GM12878 (cell line): ENCODE results near the gene LRRC73. TPM values are rescaled to one million over a fixed set of nuclear protein-coding genes. Genes with fewer than 3 reads are reported as not detected.

Experiments used
- ATAC-seq: fragments of 200-7000 bp; cut with Tn5 transposase; 3 replicates; pipeline ENCODE4 v1.9.1; 2020; ENCODE audit warnings: mild to moderate bottlenecking, moderate library complexity
- BruUV-seq: library from RNA; stranded (reverse); fragments of 400-500 nt; replicated peaks from 2 replicates; lab custom pipeline; 2021; lab: Mats Ljungman, UMichigan
- CTCF ChIA-PET: fragments of 300-600 bp; sonication (Branson Sonifier 250); formaldehyde crosslinking; extraction: SDS; loops from one replicate; lab custom pipeline; 2021; ENCODE audit warnings: inconsistent platforms; lab: Yijun Ruan, JAX
- POLR2A ChIA-PET: fragments of 350-600 bp; formaldehyde crosslinking; extraction: SDS; loops from one replicate; lab custom pipeline; 2021; ENCODE audit warnings: inconsistent platforms; lab: Charles Lee
- RAD21 ChIA-PET: fragments of 300-600 bp; sonication (Branson Sonifier 250); formaldehyde crosslinking; loops from one replicate; lab custom pipeline; 2023; ENCODE audit warnings: antibody characterized with exemption; ENCODE audit not compliant: unreplicated experiment; lab: Charles Lee
- SMC1A ChIA-PET: fragments of 300-600 bp; sonication (Branson Sonifier 250); formaldehyde crosslinking; loops from one replicate; lab custom pipeline; 2023; ENCODE audit not compliant: unreplicated experiment, uncharacterized antibody; lab: Charles Lee
- DNase-seq: peaks from one replicate; pipeline ENCODE4 v3.0.0-alpha.2; 2011; ENCODE audit warnings: low read depth, low spot score
- FAIRE-seq: peaks from 3 replicates; lab custom pipeline; 2011; peaks lifted over from hg19 to GRCh38; lab: Jason Lieb, UNC
- H2AFZ ChIP-seq: 2 replicates; pipeline ENCODE4 v1.6.0; 2011; ENCODE audit warnings: low read depth, low read length, control low read depth; ENCODE audit not compliant: control insufficient read depth
- H3K27ac ChIP-seq: 2 replicates; pipeline ENCODE4 v1.5.1; 2011; ENCODE audit warnings: control low read depth; ENCODE audit not compliant: control insufficient read depth, insufficient read depth
- H3K27me3 ChIP-seq, 2 experiments: replicated peaks in 1 of 2; 2 replicates each; pipeline versions ENCODE4 v1.6.0 to v1.6.1; 2011; ENCODE audit warnings: low read length in 1 of 2; ENCODE audit not compliant: control insufficient read depth in 2 of 2, insufficient read depth in 2 of 2
- H3K36me3 ChIP-seq, 2 experiments: 2 replicates each; pipeline ENCODE4 v1.5.1; 2011; ENCODE audit warnings: low read length in 1 of 2; ENCODE audit not compliant: control insufficient read depth in 2 of 2, insufficient read depth in 2 of 2
- H3K4me1 ChIP-seq: 2 replicates; pipeline ENCODE4 v1.6.1; 2011; ENCODE audit warnings: mild to moderate bottlenecking, low read length, moderate library complexity, mixed read lengths; ENCODE audit not compliant: control insufficient read depth, insufficient read depth
- H3K4me2 ChIP-seq: 2 replicates; pipeline ENCODE4 v1.6.0; 2011; ENCODE audit warnings: control low read depth; ENCODE audit not compliant: control insufficient read depth, insufficient read depth
- H3K4me3 ChIP-seq: fragments of 200-600 bp; sonication (generic); 2 replicates; pipeline ENCODE4 v1.5.1; 2016
- H3K79me2 ChIP-seq: 2 replicates; pipeline ENCODE4 v1.6.0; 2011; ENCODE audit warnings: low read length; ENCODE audit not compliant: control insufficient read depth, insufficient read depth
- H3K9ac ChIP-seq: 2 replicates; pipeline ENCODE4 v1.8.0; 2011; ENCODE audit warnings: low read length, control low read depth, mixed read lengths; ENCODE audit not compliant: control insufficient read depth, insufficient read depth
- H3K9me3 ChIP-seq: replicated peaks from 3 replicates; pipeline ENCODE4 v1.5.1; 2011; ENCODE audit warnings: mild to moderate bottlenecking, low read length; ENCODE audit not compliant: control insufficient read depth, insufficient read depth
- H4K20me1 ChIP-seq: 2 replicates; pipeline ENCODE4 v1.6.0; 2011; ENCODE audit not compliant: control insufficient read depth, insufficient read depth
- NR2C2 ChIP-seq: IDR thresholded peaks from 2 replicates; pipeline ENCODE4 v1.6.1; 2011; ENCODE audit warnings: borderline replicate concordance, low read depth; ENCODE audit not compliant: control insufficient read depth, insufficient read length
- WGBS: methylation state at CpG from one replicate; pipeline ENCODE4 v1.1.6; 2016; ENCODE audit warnings: low lambda C conversion rate; ENCODE audit not compliant: insufficient replicate concordance, insufficient coverage; ENCODE audit errors: missing lambda C conversion rate; 5-methylcytosine and 5-hydroxymethylcytosine counted together
- in situ Hi-C: fragments of 300-500 bp; cut with MboI; formaldehyde crosslinking; loops from 9 replicates; pipeline ENCODE4 v1.14.3; 2018; ENCODE audit warnings: mixed read lengths
- intact Hi-C: fragments of 100-400 bp; cut with micrococcal nuclease; formaldehyde crosslinking; loops from one replicate; pipeline ENCODE4 v1.14.2; 2022; ENCODE audit not compliant: unreplicated experiment
- polyA plus RNA-seq, 11 experiments: library from polyadenylated mRNA; depleted of rRNA in 4 of 11; unstranded in 6 of 11; stranded (reverse) in 5 of 11; fragments of >200 nt; fragmentation: Nextera tagmentation in 4 of 11; fragmentation: Illumina TruSeq in 1 of 11; extraction: Ambion mirVana in 4 of 11; extraction: Trizol in 1 of 11; gene quantifications; 1 replicate in 1 of 11; 2 replicates in 10 of 11; pipeline versions ENCODE4 v1.2.1 to v1.2.3, GENCODE V29; 2011 to 2016; ENCODE audit warnings: inconsistent platforms in 2 of 11, missing spikeins in 2 of 11, low read depth in 1 of 11
- total RNA-seq, 4 experiments: library from RNA; depleted of rRNA in 3 of 4; stranded (reverse); fragments of >200 nt in 3 of 4; fragmentation: Illumina TruSeq in 1 of 4; extraction: Trizol in 1 of 4; gene quantifications; 2 replicates each; pipeline versions ENCODE4 v1.2.1 to v1.2.3, GENCODE V29; 2013 to 2021
- TF ChIP-seq, protein P1 (sequence below), 3 experiments: IDR thresholded peaks in 2 of 3; conservative IDR thresholded peaks in 1 of 3; 2 replicates each; pipeline ENCODE4 v1.5.1; 2011; ENCODE audit warnings: low read depth in 3 of 3, low read length in 3 of 3, mild to moderate bottlenecking in 3 of 3, control low read depth in 2 of 3, moderate library complexity in 2 of 3, inconsistent platforms in 1 of 3, mixed read lengths in 1 of 3; ENCODE audit not compliant: control insufficient read depth in 2 of 3, insufficient read depth in 1 of 3; ENCODE audit errors: extremely low read depth in 1 of 3

The LRRC73 gene
- total and polyA plus RNA-seq, 10 of the 15 experiments (the other 5 are each of a cell fraction or from before 2014, with no cell fraction given) = 0.13 TPM; not detected in 9

DNA sequence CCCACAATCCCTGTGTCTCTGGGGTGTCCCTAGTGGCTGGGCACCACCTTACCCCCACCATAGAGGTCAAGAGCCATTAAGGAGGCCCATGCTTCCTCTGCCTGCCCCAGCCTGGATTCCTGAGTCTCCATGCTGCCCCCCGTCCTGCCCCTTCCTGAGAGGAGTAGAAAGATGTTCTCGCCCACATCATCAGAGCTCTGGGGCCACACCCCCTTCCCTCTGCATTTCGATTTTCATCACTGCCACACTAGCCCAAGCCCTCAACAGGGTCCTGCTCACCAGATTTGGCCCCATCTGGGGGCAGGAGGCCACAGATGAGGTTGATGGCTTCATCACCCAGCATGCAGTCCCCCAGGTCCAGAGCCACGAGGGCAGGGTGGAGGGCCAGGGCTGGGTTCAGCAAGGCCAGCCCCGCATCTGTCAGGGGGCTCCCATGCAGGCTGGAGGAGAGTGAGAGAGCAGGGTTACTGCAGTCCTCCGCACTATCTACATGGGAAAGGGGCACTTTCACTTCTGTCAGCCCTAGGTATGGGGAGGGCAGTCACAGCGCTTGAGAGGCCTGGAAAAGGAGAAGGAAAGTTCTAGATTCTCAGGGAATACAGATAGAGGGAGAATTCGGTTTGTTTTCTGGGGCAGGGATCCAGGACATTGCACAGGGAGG, 1.5 kb downstream of the LRRC73 start:
- FAIRE-seq (no peak), ATAC-seq (no peak), DNase-seq (no peak)
- ChIA-PET CTCF (interaction anchor here (0.5 to 6.8 kb wide), 15 partner anchors 8 to 245 kb away, joined by 3 to 70 read pairs (median 12); partner anchors contain the start of genes CRIP3, DLK2, POLR1C and YIPF3), SMC1A (interaction anchor here (0.8 to 1.8 kb wide), 5 partner anchors 118 to 247 kb away, joined by 3 to 6 read pairs (median 4); no protein-coding TSS in a partner anchor), POLR2A (interaction anchor here (0.6 to 2.0 kb wide), 2 partner anchors 8 to 247 kb away, joined by 3 to 9 read pairs; partner anchors contain the start of genes POLR1C and YIPF3), RAD21 (interaction anchor here (1.4 to 3.3 kb wide), 2 partner anchors 245 to 278 kb away, joined by 4 to 44 read pairs; no protein-coding TSS in a partner anchor)
- H3K27ac ChIP-seq = no peak overlapping the region
- BruUV-seq = no TSS peak
- no peak overlapping the region for H3K4me2 ChIP-seq
- peaks cover 4% of the 10 kb centered on the region; the same call in 1 of the 2 replicates for H3K4me1 ChIP-seq
- intact Hi-C loops (loop anchor here (5.0 kb wide), 1 partner anchor 126 kb away; no protein-coding TSS in a partner anchor), in situ Hi-C loops (loop anchor here (5.0 kb wide), 1 partner anchor 251 kb away; no protein-coding TSS in a partner anchor)
- H3K9me3 ChIP-seq = no peaks in the 10 kb centered on the region
- peaks cover 0 to 2% of the 10 kb centered on the region in 2 experiments; a peak in 1 of 4 replicates for H3K27me3 ChIP-seq
- H2AFZ ChIP-seq = no peak overlapping the region
- H4K20me1 ChIP-seq = no peaks in the 10 kb centered on the region
- H3K36me3 ChIP-seq = peaks cover 13 to 20% of the 10 kb centered on the region in 2 experiments; a peak in 3 of 4 replicates
- no peak overlapping the region for H3K4me3 ChIP-seq
- TF ChIP-seq, protein P1, sequence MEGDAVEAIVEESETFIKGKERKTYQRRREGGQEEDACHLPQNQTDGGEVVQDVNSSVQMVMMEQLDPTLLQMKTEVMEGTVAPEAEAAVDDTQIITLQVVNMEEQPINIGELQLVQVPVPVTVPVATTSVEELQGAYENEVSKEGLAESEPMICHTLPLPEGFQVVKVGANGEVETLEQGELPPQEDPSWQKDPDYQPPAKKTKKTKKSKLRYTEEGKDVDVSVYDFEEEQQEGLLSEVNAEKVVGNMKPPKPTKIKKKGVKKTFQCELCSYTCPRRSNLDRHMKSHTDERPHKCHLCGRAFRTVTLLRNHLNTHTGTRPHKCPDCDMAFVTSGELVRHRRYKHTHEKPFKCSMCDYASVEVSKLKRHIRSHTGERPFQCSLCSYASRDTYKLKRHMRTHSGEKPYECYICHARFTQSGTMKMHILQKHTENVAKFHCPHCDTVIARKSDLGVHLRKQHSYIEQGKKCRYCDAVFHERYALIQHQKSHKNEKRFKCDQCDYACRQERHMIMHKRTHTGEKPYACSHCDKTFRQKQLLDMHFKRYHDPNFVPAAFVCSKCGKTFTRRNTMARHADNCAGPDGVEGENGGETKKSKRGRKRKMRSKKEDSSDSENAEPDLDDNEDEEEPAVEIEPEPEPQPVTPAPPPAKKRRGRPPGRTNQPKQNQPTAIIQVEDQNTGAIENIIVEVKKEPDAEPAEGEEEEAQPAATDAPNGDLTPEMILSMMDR (IDR thresholded peaks at IDR 0.05 in 2 of 3, conservative IDR thresholded peaks at IDR 0.05 in 1 of 3; ENCODE audit: control insufficient read depth in 2 of 3, extremely low read depth in 1 of 3, insufficient read depth in 1 of 3, low read depth in 3 of 3, low read length in 3 of 3) = peak in 1 of 3 experiments; percentile 11; a peak in 1 of 6 replicates
- no peak for TF ChIP-seq NR2C2
- TF ChIP-seq, all 136 proteins: peak for 1
- Histone ChIP-seq H3K79me2 (no peaks in the 10 kb centered on the region), H3K9ac (no peak overlapping the region)
- 56% methylated on average over 8 of the region's 8 CpGs for WGBS
